DND-41 (cell line): Measurements from ENCODE around the gene SUV39H1.
"Not testable (repeated sequence)": the region's sequence is repeated elsewhere in the genome, so short reads cannot be mapped to it uniquely, and the experiment has no call there.

Source experiments
- ATAC-seq: fragments of 200-7000 bp; cut with Tn5 transposase; 3 replicates; pipeline ENCODE4 v1.9.1; 2021; ENCODE audit warnings: low read depth; ENCODE audit not compliant: insufficient read depth
- DNase-seq: peaks from one replicate; pipeline ENCODE4 v3.0.0-alpha.2; 2020
- H2AFZ ChIP-seq: 2 replicates; pipeline ENCODE4 v1.6.0; 2012; ENCODE audit warnings: low read depth, low read length
- H3K27ac ChIP-seq: 2 replicates; pipeline ENCODE4 v1.5.1; 2012; ENCODE audit warnings: low read length, inconsistent platforms
- H3K27me3 ChIP-seq: fragments of 200-600 bp; sonication (generic); 2 replicates; pipeline ENCODE4 v1.6.0; 2012; ENCODE audit warnings: low read length, mild to moderate bottlenecking, inconsistent platforms; ENCODE audit not compliant: insufficient read depth, poor library complexity
- H3K36me3 ChIP-seq: 2 replicates; pipeline ENCODE4 v1.5.1; 2012; ENCODE audit warnings: low read length, inconsistent platforms; ENCODE audit not compliant: insufficient read depth
- H3K4me1 ChIP-seq: 2 replicates; pipeline ENCODE4 v1.5.1; 2012; ENCODE audit warnings: mild to moderate bottlenecking, low read length; ENCODE audit not compliant: insufficient read depth
- H3K4me2 ChIP-seq: 2 replicates; pipeline ENCODE4 v1.6.0; 2012; ENCODE audit warnings: mild to moderate bottlenecking, moderate library complexity, low read length, inconsistent platforms; ENCODE audit not compliant: insufficient read depth
- H3K4me3 ChIP-seq, 2 experiments: fragments of 200-600 bp in 1 of 2; shearing (Covaris generic) in 1 of 2; 2 replicates each; pipeline ENCODE4 v1.5.1; 2012 to 2016; ENCODE audit warnings: inconsistent platforms in 2 of 2, low read length in 2 of 2, mild to moderate bottlenecking in 2 of 2, low read depth in 1 of 2, moderate library complexity in 1 of 2
- H3K79me2 ChIP-seq: 2 replicates; pipeline ENCODE4 v1.6.0; 2012; ENCODE audit warnings: low read length, inconsistent platforms; ENCODE audit not compliant: insufficient read depth
- H3K9ac ChIP-seq: 2 replicates; pipeline ENCODE4 v1.6.0; 2012; ENCODE audit warnings: low read depth, mild to moderate bottlenecking, inconsistent platforms, low read length, moderate library complexity
- H3K9me3 ChIP-seq: 2 replicates; pipeline ENCODE4 v1.5.1; 2012; ENCODE audit warnings: low read length, moderate library complexity, mild to moderate bottlenecking, inconsistent platforms; ENCODE audit not compliant: insufficient read depth, severe bottlenecking
- H4K20me1 ChIP-seq: 2 replicates; pipeline ENCODE4 v1.6.0; 2012; ENCODE audit warnings: low read length; ENCODE audit not compliant: insufficient read depth
- CTCF ChIP-seq: IDR thresholded peaks from 2 replicates; pipeline ENCODE4 v1.5.1; 2012; ENCODE audit warnings: borderline replicate concordance, low read length, moderate library complexity, mild to moderate bottlenecking; ENCODE audit not compliant: poor library complexity, severe bottlenecking; ENCODE audit errors: extremely low read depth
- EZH2 ChIP-seq: IDR thresholded peaks from 3 replicates; pipeline ENCODE4 v1.6.1; 2012; ENCODE audit warnings: borderline replicate concordance, low read depth, mild to moderate bottlenecking, moderate library complexity, low read length, inconsistent platforms; ENCODE audit not compliant: severe bottlenecking

Gene SUV39H1

GRCh38 chrX:48696301-48696908 is at the start of gene SUV39H1:
SUV39H1 (plus strand) TSS chrX:48696734; CDS start chrX:48696785, 51 bp downstream.
- H2AFZ ChIP-seq, result peak within 1 kb of the TSS; percentile 73
- TF ChIP-seq CTCF, result no peak
- no peak for TF ChIP-seq EZH2

GRCh38 chrX:48648336-48648751 is 48.2 kb upstream of the SUV39H1 start:
- Histone ChIP-seq H3K79me2 (no peaks in the 10 kb centered on the region), H3K9me3 (no peaks in the 10 kb centered on the region), H3K4me1 (no peaks in the 10 kb centered on the region), H3K9ac (no peak overlapping the region), H3K27me3 (no peaks in the 10 kb centered on the region), H2AFZ (no peak overlapping the region), H4K20me1 (no peaks in the 10 kb centered on the region), H3K4me3 (no peak overlapping the region), H3K27ac (no peak overlapping the region), H3K36me3 (no peaks in the 10 kb centered on the region), H3K4me2 (no peak overlapping the region)
- ATAC-seq, result peak; percentile 53; the same call in 2 of the 3 replicates
- no peak for TF ChIP-seq EZH2
- TF ChIP-seq CTCF, result peak; percentile 40
- DNase-seq, result peak; percentile 17

More at GRCh38 chrX:48696301-48696908, at the start of gene SUV39H1:
- H3K27ac ChIP-seq, result peak within 1 kb of the TSS; percentile 83
- H3K27me3 ChIP-seq, result no peaks in the 10 kb centered on the region
- H3K36me3 ChIP-seq, result peaks cover 33% of the 10 kb centered on the region
- peaks cover 11% of the 10 kb centered on the region; the same call in 1 of the 2 replicates for H4K20me1 ChIP-seq
- peak within 1 kb of the TSS; percentile 94 for H3K4me2 ChIP-seq
- DNase-seq (peak; percentile 88), ATAC-seq (peak; percentile 95)
- peaks cover 43% of the 10 kb centered on the region for H3K4me1 ChIP-seq
- H3K4me3 ChIP-seq, result peak within 1 kb of the TSS; percentile 43 to 60; a peak in 3 of 4 replicates
- peak within 1 kb of the TSS; percentile 81 for H3K9ac ChIP-seq
- no peaks in the 10 kb centered on the region for H3K9me3 ChIP-seq
- H3K79me2 ChIP-seq, result peaks cover 45% of the 10 kb centered on the region

GRCh38 chrX:48649102-48649501 is 47.4 kb upstream of the SUV39H1 start:
- Histone ChIP-seq H2AFZ (no peak overlapping the region), H3K79me2 (no peaks in the 10 kb centered on the region), H3K9me3 (no peaks in the 10 kb centered on the region), H3K9ac (no peak overlapping the region), H3K27ac (no peak overlapping the region), H3K4me1 (no peaks in the 10 kb centered on the region), H4K20me1 (no peaks in the 10 kb centered on the region), H3K4me2 (no peak overlapping the region), H3K36me3 (no peaks in the 10 kb centered on the region), H3K4me3 (no peak overlapping the region), H3K27me3 (no peaks in the 10 kb centered on the region)
- DNase-seq, result no peak
- no peak for ATAC-seq
- no peak for TF ChIP-seq EZH2
- no peak for TF ChIP-seq CTCF

GRCh38 chrX:48652055-48652579 is 44.4 kb upstream of the SUV39H1 start:
- not testable (repeated sequence) for H2AFZ ChIP-seq, ATAC-seq, H3K4me3 ChIP-seq, DNase-seq, H3K4me2 ChIP-seq, H3K9ac ChIP-seq, H3K27ac ChIP-seq, H3K79me2 ChIP-seq, H3K9me3 ChIP-seq, H3K36me3 ChIP-seq, H3K27me3 ChIP-seq, H4K20me1 ChIP-seq, H3K4me1 ChIP-seq

GRCh38 chrX:48654746-48655145 is 41.8 kb upstream of the SUV39H1 start:
- H2AFZ ChIP-seq, DNase-seq, H3K27me3 ChIP-seq, H3K9me3 ChIP-seq, ATAC-seq, H3K4me2 ChIP-seq, H4K20me1 ChIP-seq, H3K36me3 ChIP-seq, H3K4me3 ChIP-seq, H3K9ac ChIP-seq, H3K4me1 ChIP-seq, H3K27ac ChIP-seq, H3K79me2 ChIP-seq: not testable (repeated sequence)

- not testable (repeated sequence) for DNase-seq
Observed at GRCh38 chrX:48659686-48660085, 36.8 kb upstream of the SUV39H1 start.

More at GRCh38 chrX:48659686-48660085, 36.8 kb upstream of the SUV39H1 start:
- not testable (repeated sequence) for H3K36me3 ChIP-seq, H3K4me3 ChIP-seq, H3K27ac ChIP-seq, H3K79me2 ChIP-seq, H3K27me3 ChIP-seq, H3K4me1 ChIP-seq, ATAC-seq, H4K20me1 ChIP-seq, H3K4me2 ChIP-seq, H2AFZ ChIP-seq, H3K9ac ChIP-seq, H3K9me3 ChIP-seq
